ENCODE results near the gene JAML.
A peak's percentile ranks its signal among the peaks of the same experiment; 100 is the strongest.

JAML gene, protein sequence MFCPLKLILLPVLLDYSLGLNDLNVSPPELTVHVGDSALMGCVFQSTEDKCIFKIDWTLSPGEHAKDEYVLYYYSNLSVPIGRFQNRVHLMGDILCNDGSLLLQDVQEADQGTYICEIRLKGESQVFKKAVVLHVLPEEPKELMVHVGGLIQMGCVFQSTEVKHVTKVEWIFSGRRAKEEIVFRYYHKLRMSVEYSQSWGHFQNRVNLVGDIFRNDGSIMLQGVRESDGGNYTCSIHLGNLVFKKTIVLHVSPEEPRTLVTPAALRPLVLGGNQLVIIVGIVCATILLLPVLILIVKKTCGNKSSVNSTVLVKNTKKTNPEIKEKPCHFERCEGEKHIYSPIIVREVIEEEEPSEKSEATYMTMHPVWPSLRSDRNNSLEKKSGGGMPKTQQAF

DNA sequence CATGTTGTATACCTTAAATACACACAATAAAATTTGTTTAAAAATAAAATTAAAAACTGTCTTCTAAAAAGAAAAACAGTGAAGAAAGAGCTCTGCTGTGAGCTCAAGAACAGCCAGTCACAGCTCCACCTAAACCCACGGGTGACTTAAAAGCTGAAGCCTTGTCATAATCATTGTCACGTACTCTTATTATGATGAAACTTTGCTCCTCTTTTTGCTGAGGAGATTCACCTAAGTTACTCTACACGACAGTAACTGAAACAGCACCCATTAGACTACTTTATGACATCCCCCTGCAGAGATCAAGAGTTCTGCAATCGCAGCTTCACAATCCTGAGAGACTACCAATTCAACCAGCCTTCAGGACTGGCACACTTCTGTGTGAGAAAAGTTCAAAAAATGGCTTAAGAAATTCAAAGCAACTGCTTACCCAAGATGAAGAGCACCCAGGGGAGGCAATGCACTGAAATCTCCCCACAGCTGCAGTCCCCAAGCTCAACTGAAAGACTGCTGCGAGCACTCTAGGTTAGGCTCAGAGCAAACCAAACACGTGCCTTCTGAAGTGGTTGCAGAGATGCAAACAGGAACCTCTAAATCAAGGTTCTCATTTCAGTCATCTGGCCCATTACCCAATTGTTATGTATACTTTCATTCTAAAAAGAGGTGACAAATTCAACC, at the start of gene JAML:
JAML (minus strand) TSS at position 501 of the 678 bp plus-strand sequence. CDS start 10,145 bp downstream, outside the sequence.
- DNase-seq (ENCODE audit: low read depth in 2 of 2), result no peak

DNA sequence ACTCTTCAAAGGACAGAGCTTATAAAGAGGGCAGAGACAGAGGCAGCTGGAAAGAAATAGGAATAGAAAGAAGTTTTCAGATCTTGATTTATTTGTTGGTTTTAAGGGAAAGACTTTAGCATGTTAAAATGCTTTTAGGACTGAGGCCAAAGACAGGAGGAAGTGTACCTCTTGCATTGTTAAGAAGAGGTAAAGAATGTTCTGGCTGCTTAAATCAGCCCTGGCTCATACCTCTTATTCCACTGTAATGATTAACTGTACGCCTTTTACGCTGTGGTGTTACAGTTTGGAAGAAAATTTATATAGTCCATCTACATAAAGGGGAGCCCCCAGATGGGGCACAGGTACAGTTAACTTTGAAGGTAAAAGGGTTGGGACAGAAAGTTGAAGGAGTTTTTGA, 49.4 kb upstream of the JAML start:
- no peak for DNase-seq (ENCODE audit: low read depth in 2 of 2)

DNA sequence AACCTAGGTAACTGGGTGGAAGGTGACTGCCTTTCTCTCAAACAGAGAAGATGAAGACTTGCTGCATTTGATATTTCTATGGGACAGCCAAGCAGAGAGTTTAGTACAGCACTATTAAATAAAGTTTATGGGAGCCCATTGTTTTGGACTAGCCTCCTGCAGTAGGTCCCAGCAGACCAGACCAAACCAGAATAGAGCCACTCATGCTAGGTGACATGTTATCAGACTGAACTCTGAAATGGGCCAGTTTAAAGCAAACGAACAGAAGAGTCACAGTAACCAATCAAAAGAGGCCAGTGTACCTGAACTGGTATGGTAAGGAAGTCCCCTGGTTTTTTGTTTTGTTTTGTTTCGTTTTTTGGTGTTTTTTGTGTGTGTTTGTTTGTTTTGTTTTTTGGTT, 47.2 kb upstream of the JAML start:
- no peak for DNase-seq (ENCODE audit: low read depth in 2 of 2)

DNA sequence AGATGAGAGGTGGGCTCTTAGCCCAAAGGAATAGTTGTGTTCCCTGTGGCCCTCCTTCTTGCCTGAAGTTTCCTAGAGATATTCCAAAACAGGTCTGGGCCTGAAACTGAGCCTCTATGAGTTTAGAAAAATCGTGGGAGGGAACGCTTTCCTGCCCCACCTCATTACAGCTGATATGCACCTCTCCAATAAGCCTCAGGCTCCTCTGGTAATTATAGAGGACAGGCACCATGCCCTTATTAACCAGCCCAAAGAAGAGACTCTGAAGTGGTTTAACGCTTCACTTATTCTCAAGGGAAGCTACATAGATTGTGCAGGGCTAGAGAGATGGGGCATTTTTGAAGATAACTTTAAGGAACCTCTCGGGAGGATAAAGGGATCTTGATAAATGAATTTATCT, 42.7 kb upstream of the JAML start:
- no peak for DNase-seq (ENCODE audit: low read depth in 2 of 2)

DNA sequence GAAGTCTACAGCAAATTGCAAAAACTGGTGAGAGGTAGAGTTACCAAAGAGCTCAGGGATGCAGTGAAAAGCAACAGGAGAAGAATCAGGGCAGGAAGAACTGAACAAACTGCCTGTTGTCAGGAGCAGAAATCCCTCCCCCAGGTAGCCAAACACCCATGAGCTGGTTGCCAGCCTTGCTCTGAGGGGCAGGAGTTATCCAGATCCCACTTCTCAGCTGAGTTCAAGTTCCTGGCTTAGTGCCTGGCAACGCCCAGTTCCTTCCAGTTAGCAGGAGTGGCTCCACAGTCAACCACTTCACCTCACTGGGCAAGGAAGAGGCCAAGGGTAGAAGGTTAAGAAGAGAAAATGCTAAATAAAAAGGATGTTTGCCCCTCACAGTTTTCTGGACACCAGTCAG, 41.1 kb upstream of the JAML start:
- DNase-seq (ENCODE audit: low read depth in 2 of 2), result no peak

DNA sequence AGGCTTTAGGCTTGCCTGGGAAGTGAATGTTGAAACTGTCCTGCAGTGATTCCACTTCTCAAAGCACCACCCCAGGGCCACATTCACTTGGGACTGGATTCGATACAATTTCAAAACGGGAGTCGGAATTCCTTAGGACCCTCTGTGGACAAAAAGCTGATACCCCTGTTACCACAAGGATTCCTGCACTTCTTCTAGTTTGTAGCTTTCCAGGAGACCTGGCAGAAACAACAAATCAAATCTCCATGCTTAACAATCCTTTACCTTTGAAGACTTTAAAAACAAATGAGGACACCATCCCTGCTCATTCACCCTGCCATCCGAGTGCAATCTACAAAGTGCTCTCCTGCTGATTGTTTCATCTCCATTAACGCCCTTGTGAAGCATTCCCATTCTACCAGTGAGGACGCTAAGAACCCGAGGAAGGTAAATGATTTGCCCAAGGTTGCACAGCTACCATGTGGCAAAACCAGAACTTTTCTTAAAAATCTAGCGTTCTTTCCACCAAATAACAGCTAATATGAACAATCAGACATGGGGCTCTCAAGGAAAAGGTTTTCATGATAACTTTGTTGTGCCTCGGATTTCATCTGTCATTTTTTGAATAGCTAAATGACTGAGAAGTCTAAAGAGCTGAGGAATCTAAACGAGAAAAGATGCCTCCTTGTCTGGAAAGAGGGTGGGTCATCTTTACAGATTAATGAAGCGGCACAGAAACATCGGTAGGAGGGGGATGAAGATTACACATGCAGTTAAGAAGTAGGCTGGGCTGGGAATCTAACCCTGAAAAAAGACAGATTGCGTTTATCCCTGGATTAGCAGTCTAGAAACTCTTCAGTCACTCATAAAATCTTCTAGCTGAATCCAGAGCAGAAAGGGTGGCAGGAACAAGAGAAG, 40.0 kb upstream of the JAML start:
- DNase-seq (ENCODE audit: low read depth in 2 of 2), result no peak

DNA sequence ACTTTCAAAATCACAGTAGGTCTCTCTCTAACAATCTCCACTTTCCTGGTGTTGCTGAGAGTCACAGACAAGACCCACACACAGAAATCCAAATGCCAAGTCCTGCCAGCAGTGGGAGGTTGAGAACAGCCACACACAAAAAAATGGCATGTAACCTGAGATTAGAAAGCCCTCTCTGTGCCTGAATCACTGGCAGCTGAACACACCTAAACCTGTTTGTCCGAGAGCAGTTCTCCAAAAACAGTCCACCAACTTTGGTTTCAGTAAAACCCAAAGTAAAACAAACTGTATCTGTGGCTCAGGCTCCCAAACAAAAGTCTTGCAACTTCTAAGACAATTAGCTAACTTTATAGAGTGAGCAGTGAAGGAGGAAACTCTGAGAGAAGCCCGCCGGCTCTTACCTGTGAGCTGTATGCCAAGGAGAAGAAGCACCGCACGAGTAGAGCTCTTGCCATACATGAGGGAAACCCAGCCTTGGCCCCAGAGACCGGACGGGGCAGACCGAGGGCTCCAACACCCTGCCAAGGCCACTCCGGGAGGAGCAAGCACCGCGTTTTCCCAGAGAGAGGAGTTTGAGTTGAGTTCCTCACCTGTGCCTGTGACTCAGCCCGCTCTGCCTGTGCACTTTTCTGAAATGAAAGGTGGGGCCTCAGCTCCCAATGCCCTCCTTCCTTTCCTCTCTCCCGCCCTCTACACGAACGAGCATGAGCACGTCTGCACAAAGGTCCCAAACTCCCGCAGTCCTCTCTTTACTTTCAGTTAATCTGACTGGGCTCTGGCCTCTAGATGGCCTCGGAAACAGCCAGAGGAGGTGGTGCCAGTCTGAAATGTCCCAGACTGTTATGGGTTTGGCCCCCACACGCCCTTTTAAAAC, 39.1 kb upstream of the JAML start, which contains the start of gene MPZL2:
MPZL2 (minus strand) TSS at position 603 of the 874 bp plus-strand sequence; CDS start at position 459, 144 bp downstream.
- no peak for DNase-seq (ENCODE audit: low read depth in 2 of 2)

DNA sequence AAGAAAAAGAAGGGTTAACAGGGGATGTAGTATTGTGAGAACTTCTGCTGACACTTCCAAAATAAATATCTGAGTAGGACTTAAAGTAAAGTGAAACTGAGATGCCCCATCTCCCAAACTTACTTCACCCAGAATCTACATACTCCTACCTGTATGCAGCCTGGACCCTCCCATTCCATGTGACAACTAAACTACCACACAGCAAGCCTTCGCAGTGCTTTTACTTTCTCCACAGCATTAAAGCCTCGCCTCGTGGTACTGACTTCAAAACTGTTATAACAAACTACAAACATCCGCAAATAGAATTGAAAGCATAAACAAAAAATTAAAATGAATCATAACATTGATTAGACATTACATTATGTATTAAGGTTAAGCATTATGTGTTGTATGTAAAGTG, 38.3 kb upstream of the JAML start:
- no peak for DNase-seq (ENCODE audit: low read depth in 2 of 2)

DNA sequence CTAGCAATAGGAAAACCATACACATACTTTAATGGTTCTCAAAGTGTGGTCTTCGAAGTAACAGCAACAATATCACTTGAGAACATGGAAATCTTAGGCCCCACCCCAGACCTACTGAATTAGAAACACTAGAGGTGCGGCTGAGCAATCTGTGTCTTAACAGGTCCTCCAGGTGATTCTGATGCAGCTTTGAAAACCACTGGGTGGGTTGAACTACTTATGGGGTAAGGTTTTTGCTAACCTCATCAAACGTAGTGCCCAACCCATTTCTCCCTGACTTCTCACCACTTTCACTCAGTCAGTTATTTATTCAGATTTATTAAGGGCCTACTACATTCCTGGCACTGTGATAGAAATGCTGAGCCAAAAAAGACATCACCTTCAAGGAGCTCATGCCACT, 35.5 kb upstream of the JAML start:
- no peak for DNase-seq (ENCODE audit: low read depth in 2 of 2)

DNA sequence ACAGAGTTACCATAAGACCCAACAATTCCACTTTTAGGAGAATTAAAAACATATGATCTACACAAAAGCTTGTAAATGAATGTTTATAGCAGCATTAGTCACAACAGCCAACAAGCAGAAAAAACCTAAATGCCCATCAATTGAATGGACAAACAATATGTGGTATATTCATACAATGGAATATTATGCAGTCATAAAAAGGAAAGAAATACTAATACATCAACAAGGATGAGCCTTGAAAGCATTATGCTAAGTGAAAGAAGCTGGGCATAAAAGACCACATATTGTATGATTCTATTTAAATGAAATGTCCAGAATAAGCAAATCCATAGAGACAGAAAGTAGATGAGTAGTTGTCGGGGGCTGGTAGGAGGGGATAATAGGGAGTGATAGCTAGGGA, 34.3 kb upstream of the JAML start:
- no peak for DNase-seq (ENCODE audit: low read depth in 2 of 2)

DNA sequence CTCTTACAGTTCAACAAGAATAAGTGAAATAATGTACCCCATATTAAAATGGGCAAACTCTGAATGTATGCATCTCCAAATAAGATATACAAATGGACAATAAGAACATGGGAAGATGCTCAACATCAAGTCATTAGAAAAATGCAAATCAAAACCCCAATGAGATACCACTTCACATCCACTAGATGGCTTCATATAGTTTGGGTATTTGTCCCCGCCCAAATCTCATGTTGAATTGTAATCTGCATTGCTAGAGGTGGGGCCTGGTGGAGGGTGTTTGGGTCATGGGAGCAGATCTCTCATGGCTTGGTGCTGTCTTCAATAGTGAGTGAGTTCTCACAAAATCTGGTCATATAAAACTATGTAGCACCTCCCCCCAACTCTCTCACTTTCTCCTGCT, 33.6 kb upstream of the JAML start:
- DNase-seq (ENCODE audit: low read depth in 2 of 2), result no peak

DNA sequence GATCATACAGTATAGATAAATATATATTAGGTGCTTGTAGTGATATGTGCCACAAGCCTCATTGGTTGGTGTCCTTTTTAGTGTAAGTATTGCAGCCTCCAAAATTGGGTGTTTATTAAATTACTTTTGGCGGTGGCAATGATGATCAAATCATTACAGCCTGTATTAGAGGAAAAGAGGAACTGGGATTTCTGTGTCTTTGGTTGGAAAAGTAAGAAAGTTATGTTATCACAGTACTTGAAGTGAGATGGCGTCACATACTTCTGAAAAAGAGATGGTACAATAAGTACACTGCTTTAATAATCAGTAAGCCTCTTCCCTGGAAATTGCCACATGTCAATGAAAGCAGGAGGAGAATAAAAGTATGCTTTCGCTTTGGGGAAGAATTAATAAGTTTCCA, 27.9 kb upstream of the JAML start:
- DNase-seq (ENCODE audit: low read depth in 2 of 2), result no peak

DNA sequence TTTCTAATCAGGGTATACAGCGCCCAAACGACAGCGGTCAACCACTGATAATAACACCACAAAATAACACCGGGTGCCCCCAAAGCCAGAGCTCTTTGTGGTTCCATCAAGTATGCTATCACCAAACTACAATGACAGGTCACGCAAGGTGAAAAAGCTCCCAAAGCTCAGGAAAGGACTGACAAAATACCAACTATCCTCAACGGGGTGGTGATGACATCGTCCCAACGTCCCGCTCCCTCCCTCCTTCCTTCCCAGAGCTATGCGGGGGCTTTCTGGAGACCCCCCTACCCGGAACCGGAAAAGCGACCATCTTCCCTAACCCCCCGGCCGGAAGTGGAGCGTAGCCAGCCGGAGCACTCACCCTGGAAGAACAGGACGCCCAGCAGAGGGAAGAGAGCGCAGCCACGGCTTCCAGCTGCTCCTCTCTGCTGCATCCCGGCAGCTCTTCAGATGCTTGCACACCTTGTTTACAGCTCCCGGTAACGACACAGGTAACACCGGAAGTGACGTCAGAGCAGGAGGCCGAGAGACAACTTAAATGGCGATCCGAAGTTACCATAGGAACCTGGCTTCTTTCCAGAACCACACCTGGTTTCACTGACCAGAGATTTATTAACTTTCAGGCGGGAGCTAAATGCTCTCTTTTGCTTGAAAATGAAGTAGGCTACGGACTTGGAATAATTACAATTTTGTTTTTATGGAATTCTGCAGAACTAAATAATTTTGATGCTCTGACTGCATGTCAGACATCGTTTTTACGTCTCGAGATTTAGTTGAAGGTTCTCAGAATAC, 27.2 kb upstream of the JAML start, which contains the start of gene MPZL3:
MPZL3 (minus strand) TSS at position 508 of the 795 bp plus-strand sequence; CDS start at position 437, 71 bp downstream.
- DNase-seq (ENCODE audit: low read depth in 2 of 2), result peak; percentile 65 to 74

DNA sequence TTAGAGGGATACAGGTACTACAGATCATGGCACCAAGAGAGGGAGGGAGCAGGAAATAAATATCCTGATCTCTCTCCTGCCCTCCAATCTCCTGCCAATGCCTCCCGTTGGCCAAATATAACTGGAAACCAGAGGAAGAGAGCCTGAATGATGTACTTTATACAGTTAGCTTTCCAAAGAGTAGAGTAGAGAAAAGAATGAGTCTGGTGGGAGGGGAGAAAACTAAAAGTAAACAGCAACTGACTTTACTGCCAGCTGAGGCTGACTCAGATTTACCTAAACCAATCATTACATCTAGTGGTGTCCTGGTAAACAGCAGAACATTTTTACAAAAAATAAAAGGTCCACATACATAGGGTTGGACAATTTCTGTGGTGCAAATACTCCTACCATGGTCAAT, 22.2 kb upstream of the JAML start:
- no peak for DNase-seq (ENCODE audit: low read depth in 2 of 2)

DNA sequence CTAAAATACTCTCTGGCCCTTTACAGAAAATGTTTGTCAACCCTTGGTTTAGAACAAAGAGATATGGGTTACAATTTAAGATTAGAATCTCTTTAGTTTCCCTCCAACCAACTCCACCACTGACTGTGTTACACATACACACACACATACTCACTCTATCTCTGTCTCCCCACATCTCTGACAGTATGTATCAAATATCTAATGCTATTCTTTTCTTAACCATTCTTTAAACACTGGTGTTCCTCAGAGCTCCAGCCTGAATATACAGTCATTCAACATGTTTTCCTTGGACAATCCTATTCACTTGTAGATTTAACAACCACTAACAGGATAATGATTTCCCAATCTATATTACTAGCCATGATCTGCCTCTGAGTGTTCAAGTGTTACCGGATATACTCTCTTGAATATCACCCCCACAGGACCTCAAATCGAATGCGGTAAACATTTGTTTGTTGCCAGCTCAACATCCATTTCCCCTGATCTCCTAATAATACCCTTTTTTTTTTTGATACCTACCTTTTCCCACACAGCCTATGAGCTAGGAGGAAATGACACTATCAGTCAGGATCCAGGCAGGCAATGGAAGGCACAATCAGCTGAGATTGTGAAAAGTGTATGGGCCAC, 21.2 kb upstream of the JAML start:
- no peak for DNase-seq (ENCODE audit: low read depth in 2 of 2)

DNA sequence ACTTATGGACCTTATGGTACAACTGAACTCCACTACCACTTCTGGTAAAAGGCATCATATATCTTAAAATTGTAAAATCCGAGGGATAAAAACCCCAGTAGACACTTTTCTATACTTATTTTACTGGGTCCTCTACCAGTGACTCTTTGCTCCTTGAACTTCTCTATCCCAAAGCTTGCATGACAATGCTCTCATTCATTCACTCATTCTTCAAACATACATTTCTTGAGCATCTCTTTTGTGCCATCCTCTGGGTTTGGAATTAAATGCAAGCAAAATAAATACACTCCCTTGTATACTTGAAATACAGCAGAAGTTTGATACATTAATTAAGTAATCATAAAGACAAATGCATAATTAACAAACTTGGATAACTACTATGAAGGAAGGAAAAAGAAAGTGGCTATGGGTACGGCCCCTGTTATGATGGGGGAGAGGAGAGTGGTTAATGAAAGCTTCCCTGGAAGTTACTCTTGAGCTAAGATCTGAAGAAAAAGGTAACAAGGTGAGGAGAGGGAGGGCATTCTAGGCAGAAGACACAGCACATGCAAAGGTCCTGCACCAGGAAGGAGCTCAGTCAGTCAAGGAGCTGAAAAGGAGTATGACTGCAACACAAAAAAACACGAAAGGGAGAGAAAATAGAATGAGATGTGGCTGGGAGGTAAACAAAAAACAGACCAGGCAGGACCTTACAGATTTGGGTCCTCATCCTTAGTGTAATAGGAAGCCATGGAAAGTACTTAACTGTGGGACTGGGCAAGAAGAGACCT, 19.4 kb upstream of the JAML start:
- DNase-seq (ENCODE audit: low read depth in 2 of 2), result no peak

DNA sequence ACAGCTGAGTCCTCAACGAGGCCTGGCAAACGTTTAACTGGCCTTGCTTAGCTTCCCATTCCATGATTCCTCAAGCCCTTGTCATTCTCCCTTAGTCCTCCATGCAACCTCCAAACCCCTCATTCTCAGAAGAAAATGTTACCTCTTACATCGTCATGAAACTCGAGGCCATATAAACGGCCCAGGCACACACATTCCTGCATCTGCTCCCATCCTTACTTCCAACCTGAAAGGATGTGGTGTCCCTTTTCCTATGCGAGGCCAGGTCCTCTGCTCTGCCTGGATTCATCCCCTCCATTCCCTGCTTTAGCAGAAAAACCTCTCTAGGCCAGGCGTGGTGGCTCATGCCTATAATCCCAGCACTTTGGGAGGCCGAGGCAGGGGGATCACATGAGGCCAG, 18.4 kb upstream of the JAML start:
- DNase-seq (ENCODE audit: low read depth in 2 of 2), result no peak

DNA sequence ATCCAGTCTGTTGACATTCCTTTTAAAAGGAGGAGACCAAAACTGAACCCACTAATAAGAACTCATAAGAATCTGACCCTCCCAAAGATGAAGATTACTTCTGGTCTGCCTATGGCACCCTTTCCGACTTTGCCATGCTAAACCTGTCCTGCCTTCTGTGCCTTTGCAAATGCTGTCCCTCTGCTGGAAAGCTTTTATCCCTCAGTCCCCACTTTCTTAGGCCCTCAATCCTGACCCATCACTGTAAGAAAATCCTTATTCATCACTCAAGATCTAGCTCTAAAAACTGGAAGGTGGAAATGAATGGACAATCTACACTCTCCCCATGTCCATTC, 16.9 kb upstream of the JAML start:
- no peak for DNase-seq (ENCODE audit: low read depth in 2 of 2)
